Left ventricle myocardium superior (tissue), 1 donor: ENCODE results near the gene EAF2. TPM values are rescaled to one million over a fixed set of nuclear protein-coding genes. Genes with fewer than 3 reads are reported as not detected.

Source experiments
- ATAC-seq: fragments of 200-7000 bp; cut with Tn5 transposase; one replicate; pipeline ENCODE4 v1.9.1; 2020; ENCODE audit warnings: mild to moderate bottlenecking, moderate library complexity
- DNase-seq: peaks from one replicate; pipeline ENCODE4 v3.0.0-alpha.2; 2020
- intact Hi-C: fragments of 100-400 bp; cut with micrococcal nuclease; formaldehyde crosslinking; loops from one replicate; pipeline ENCODE4 v1.11.0; 2022
- long read RNA-seq: library from polyadenylated mRNA; unstranded; transcript quantifications from one replicate; pipeline ENCODE4 v2.0.0, GENCODE V29; 2021
- total RNA-seq: library from RNA; stranded (reverse); fragmentation: NEBNext Ultra II Directional; extraction: Animal tissue kit (Norgen Biotek cat#: 25700); gene quantifications from one replicate; pipeline ENCODE4 v1.2.1, GENCODE V29; 2021
- donor health status: DM: no; HTN: yes; CAD: no; lungs with severe emphysema.

EAF2 gene
- 3.5 TPM for total RNA-seq
- long read RNA-seq, partial matches to known transcripts, result 0 of 4 reads
- long read RNA-seq, other reads (novel, unspliced or antisense), result 4 of 4 reads

DNA sequence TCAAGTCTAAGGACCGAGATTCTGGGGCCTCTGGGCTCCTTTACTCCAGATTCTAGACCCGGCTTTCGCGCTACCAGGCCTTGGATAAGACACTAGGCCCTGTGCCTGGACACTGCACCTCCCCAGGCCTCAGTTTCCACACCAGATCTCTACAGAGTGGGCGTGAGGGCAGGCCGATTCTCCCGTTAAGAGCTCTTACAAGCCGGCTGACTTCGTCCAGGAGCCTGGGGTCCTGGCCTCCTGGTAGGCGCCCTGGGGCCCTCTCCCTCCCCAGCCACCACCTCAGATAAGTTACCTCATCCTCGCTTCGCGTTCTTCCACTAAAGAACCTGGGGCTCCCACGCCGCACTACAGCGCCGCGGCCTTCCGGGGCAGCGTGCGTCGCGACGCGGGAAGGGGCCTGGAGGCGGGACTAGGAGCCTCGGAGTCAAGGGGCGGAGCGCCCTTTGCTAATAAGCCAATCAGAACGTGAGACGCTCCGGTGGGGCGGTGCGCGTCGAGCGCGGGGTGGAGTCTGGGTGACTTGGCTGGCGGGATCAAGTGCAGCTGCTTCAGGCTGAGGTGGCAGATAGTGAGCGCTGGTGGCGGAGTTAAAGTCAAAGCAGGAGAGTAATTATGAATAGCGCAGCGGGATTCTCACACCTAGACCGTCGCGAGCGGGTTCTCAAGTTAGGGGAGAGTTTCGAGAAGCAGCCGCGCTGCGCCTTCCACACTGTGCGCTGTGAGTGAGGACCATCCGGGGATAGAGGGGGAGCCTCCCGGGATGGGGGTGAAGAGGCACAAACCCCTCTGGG is at the start of gene EAF2, which contains the start of gene IQCB1:
Gene EAF2 (plus strand): TSS at position 539 of the 794 bp plus-strand sequence. CDS start 77 bp downstream, at position 616.
Gene IQCB1 (minus strand): TSS at position 390 of the 794 bp plus-strand sequence. CDS start 6,100 bp downstream, outside the sequence.
- intact Hi-C loops, result loop anchor here (5.0 kb wide), 1 partner anchor 83 kb away; no protein-coding TSS in a partner anchor
- DNase-seq (peak; percentile 97), ATAC-seq (peak; percentile 100)

GRCh38 chr3:121786485-121786884 is 48.5 kb upstream of the EAF2 start:
- intact Hi-C loops, result no loop called here
- ATAC-seq, result peak; percentile 55
- DNase-seq, result no peak

GRCh38 chr3:121793078-121793477 is 41.9 kb upstream of the EAF2 start:
- intact Hi-C loops, result no loop called here
- ATAC-seq (no peak), DNase-seq (no peak)

DNA sequence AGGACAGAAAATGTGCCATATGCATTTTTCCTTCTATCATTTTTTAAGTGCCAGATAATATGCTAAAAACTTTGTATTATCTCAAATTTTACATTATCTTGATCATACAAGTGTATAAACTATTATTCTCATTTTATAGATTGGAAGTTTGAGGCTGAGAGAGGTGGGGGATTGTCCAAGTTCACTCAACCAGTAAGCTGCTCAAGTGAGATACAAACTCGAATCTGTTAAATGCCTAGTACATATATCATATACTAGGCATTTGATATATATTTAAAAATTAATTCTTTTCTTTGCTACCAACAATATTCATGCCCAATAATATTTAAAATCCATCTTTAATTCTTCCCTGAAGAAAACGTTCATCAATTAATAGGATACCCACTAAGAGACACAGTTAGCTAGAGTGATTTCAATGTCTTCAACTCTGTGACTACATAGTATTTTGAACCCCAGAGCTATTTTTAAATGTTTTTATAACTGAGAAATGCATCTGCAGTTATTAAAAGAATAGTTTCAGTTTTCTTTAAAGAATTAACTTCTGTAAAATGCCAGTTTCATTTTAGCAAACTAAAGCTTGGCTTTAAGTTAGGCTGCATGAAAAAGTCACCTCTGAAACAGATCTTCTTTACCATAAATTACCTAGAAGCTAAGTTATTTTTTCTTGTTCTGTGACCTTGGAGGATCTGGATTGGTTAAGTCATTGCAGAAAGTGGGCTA is 40.6 kb upstream of the EAF2 start:
- ATAC-seq (no peak), DNase-seq (no peak)
- intact Hi-C loops, result no loop called here

DNA sequence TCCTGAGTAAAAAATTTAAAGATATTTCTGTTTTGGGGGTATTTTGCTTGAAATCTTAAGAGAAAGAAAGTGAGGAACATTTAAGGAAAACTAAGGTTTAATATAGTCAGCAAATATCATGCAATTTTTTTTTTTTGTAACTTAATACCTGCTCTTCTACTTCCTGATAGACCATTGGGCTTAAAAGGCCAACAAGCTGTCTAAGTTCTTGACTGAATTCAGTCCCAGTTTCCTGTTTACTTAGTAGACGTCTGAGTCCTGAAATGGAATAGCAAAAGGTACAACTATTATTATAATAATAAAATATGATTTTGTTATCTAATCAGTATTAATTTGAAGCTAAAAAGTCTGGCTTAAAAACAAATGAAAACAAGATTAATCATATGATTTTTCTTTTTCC is 38.0 kb upstream of the EAF2 start:
- ATAC-seq (no peak), DNase-seq (no peak)
- intact Hi-C loops, result no loop called here

- ATAC-seq, result no peak
- no peak for DNase-seq
- intact Hi-C loops, result no loop called here
Observed at GRCh38 chr3:121800906-121801305, 34.1 kb upstream of the EAF2 start.

DNA sequence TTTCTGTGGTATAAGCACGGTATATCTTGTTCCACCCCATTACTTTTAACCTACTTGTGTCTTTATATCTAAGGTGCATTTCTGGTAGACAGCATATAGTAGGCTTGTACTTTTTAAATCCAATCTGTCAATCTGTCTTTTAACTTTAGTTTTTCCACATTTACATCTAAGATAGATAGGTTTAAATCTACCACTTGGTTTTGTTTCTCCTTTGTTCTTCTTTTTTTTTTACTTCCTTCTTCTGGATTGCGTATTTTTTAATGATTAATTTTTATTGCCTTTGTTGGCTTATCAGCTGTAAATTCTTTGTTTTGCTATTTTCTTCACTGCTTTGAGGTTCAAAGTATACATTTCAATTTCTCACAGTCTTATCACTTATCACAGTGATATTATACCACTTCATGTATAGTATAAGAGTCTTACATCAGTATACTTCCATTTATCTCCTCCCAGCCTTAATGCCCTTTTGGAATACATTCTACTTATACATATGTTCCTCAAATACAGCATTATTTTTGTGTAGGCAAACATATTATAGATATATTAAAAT is 31.2 kb upstream of the EAF2 start:
- no peak for ATAC-seq

GRCh38 chr3:121809249-121809648 is 25.8 kb upstream of the EAF2 start:
- intact Hi-C loops, result no loop called here
- no peak for ATAC-seq
- DNase-seq, result no peak

More for the DNA sequence above, 31.2 kb upstream of the EAF2 start:
- intact Hi-C loops, result no loop called here
- no peak for DNase-seq

DNA sequence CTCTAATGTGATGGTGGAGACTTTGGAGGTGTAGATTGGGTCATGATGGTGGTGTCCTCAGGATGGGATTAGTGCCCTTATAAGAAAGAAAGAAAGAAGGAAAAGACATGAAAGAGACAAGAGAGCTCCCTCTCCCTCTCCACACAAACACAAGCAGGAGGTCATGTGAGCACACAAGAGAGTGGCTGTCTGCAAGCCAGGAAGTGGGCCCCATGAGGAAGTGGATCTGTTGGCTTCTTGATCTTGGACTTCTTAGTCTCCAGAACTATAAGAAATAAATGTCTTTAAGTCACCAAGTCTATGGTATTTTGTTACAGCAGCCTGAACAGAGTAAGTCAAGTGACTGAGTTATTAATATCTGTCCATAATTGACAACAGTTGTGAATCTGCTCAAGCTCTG is 17.3 kb upstream of the EAF2 start:
- no peak for DNase-seq
- intact Hi-C loops, result no loop called here
- ATAC-seq, result no peak

DNA sequence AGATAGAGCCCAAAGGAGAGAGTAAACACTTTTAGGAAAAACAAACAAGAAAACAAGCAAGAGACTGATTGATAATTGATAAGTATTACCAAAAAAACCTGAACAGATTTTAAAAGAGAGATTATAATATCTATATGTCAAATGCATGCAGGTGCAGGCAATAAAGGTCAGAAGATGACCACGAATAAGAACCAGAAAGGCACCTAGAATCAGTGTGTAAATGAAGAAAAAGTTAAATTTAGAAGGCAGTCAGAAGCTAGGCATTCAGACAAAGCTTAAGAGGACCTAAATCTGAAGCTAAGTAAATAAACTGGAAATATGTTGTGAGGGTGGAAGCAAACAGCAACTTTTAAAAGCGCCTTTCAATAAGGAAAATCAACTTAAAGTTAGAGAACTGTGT is 16.4 kb upstream of the EAF2 start:
- ATAC-seq, result no peak
- DNase-seq, result no peak
- intact Hi-C loops, result no loop called here

GRCh38 chr3:121819236-121819635 is 15.8 kb upstream of the EAF2 start:
- no peak for ATAC-seq
- DNase-seq, result no peak
- intact Hi-C loops, result no loop called here

GRCh38 chr3:121821421-121822199 is 13.4 kb upstream of the EAF2 start:
- DNase-seq (no peak), ATAC-seq (no peak)
- intact Hi-C loops, result no loop called here

GRCh38 chr3:121822973-121823372 is 12.0 kb upstream of the EAF2 start:
- intact Hi-C loops, result no loop called here
- no peak for ATAC-seq
- no peak for DNase-seq

DNA sequence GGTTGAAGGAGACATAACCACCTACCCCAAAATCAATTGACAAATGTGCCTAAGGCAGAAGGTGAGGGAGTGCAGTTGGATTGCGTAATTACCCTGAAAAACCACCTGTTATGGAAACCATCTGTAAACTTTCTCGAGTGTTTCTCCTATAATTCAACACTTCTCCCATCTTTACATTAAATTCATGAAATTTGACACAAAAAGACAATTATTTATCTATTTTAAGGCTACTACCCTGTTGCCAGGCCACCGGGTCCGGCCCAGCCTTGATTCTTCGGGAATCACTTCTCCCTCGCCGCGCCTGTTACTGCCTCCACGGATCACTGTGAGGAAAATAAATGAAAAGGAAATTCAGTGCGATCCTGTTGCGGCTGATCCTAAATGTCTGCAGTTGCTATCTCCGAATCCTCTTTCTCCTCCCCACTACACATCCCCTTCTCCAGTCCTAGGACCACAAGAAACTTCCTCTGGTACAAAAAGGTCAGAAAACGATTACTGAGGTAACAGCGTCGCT is 795 bp upstream of the EAF2 start:
- intact Hi-C loops, result no loop called here
- ATAC-seq (peak; percentile 11), DNase-seq (no peak)

GRCh38 chr3:121835465-121835801 is 424 bp downstream of the EAF2 start:
- ATAC-seq (peak; percentile 30), DNase-seq (no peak)
- intact Hi-C loops, result loop anchor here (5.0 kb wide), 1 partner anchor 83 kb away; no protein-coding TSS in a partner anchor

GRCh38 chr3:121836064-121836463 is 1.1 kb downstream of the EAF2 start:
- no peak for DNase-seq
- no peak for ATAC-seq
- intact Hi-C loops, result loop anchor here (5.0 kb wide), 1 partner anchor 84 kb away; no protein-coding TSS in a partner anchor

- intact Hi-C loops, result loop anchor here (5.0 kb wide), 1 partner anchor 84 kb away; no protein-coding TSS in a partner anchor
- ATAC-seq (no peak), DNase-seq (no peak)
Observed at GRCh38 chr3:121836481-121836880, 1.5 kb downstream of the EAF2 start.

DNA sequence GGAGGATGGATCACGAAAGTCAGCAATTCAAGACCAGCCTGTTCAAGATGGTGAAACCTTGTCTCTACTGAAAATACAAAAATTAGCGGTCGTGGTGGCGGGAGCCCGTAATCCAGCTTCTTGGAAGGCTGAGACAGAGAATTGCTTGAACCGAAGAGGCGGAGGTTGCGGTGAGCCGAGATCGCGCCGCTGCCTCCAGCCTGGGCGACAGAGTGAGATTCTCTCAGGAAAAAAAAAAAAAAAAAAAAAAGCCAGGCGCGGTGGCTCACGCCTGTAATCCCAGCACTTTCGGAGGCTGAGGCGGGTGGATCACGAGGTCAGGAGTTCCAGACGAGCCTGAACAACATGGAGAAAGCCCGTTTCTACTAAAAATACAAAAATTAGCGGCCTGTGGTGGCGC is 5.0 kb downstream of the EAF2 start:
- intact Hi-C loops, result loop anchor here (5.0 kb wide), 1 partner anchor 88 kb away; no protein-coding TSS in a partner anchor
- ATAC-seq, result no peak

GRCh38 chr3:121844892-121845291 is 9.9 kb downstream of the EAF2 start:
- ATAC-seq (no peak), DNase-seq (no peak)
- intact Hi-C loops, result no loop called here

More for the DNA sequence above, 5.0 kb downstream of the EAF2 start:
- no peak for DNase-seq
